NCI-H1105 (cell line): ENCODE measurements around the gene STK38.
A peak's percentile ranks its signal among the peaks of the same experiment; 100 is the strongest.

ENCODE experiments used
- DNase-seq: peaks from one replicate; lab custom pipeline; 2025; lab: John Stamatoyannopoulos, UW

The STK38 gene

GRCh38 chr6:36519352-36519751, 27.9 kb downstream of the STK38 start:
- DNase-seq: no peak

- DNase-seq: no peak
These were observed 29.9 kb downstream of the STK38 start for GRCh38 chr6:36517408-36517807.

GRCh38 chr6:36516988-36517387, 30.3 kb downstream of the STK38 start:
- DNase-seq: no peak

- DNase-seq: no peak
These were observed 30.7 kb downstream of the STK38 start for GRCh38 chr6:36516559-36516958.

GRCh38 chr6:36515844-36516243, 31.4 kb downstream of the STK38 start:
- no peak for DNase-seq

GRCh38 chr6:36514554-36515456, 32.5 kb downstream of the STK38 start:
- DNase-seq: no peak

GRCh38 chr6:36510365-36510764, 36.9 kb downstream of the STK38 start:
- no peak for DNase-seq

GRCh38 chr6:36508532-36508931, 38.7 kb downstream of the STK38 start:
- no peak for DNase-seq

- DNase-seq: no peak
These were observed 40.7 kb downstream of the STK38 start for GRCh38 chr6:36506611-36507010.

GRCh38 chr6:36505744-36506534, 41.3 kb downstream of the STK38 start:
- DNase-seq: no peak

- DNase-seq: no peak
These were observed 42.3 kb downstream of the STK38 start for GRCh38 chr6:36504982-36505381.

- no peak for DNase-seq
These were observed 43.1 kb downstream of the STK38 start for GRCh38 chr6:36504181-36504580.

GRCh38 chr6:36501686-36502085, 45.6 kb downstream of the STK38 start:
- no peak for DNase-seq

GRCh38 chr6:36499918-36500317, 47.4 kb downstream of the STK38 start:
- no peak for DNase-seq

- no peak for DNase-seq
These were observed 52.2 kb downstream of the STK38 start for GRCh38 chr6:36495086-36495485.

- DNase-seq: no peak
These were observed 53.4 kb downstream of the STK38 start for GRCh38 chr6:36493859-36494258.

GRCh38 chr6:36493319-36493718, 54.0 kb downstream of the STK38 start:
- no peak for DNase-seq

- DNase-seq: no peak
These were observed 54.7 kb downstream of the STK38 start for GRCh38 chr6:36492621-36493020.

GRCh38 chr6:36492092-36492491, 55.2 kb downstream of the STK38 start:
- peak; percentile 45 for DNase-seq

- DNase-seq: no peak
These were observed 55.8 kb downstream of the STK38 start for GRCh38 chr6:36491378-36491965.

- no peak for DNase-seq
These were observed 57.9 kb downstream of the STK38 start for GRCh38 chr6:36489426-36489825.

GRCh38 chr6:36488221-36488620, 59.1 kb downstream of the STK38 start:
- DNase-seq: no peak

GRCh38 chr6:36487698-36488097, 59.6 kb downstream of the STK38 start:
- DNase-seq: no peak
